Stimulated activated CD4-positive, alpha-beta T cell treated with anti-CD3 and anti-CD28 coated beads, Interleukin-4, amount 100 ng/mL, for 48 hours (primary cell): ENCODE measurements around the gene SECTM1.
"Not testable (repeated sequence)": the region's sequence is repeated elsewhere in the genome, so short reads cannot be mapped to it uniquely, and the experiment has no call there.

Experiments
- DNase-seq, 2 donors: peaks; one replicate each; pipeline ENCODE4 v3.0.0-alpha.2; 2020; ENCODE audit warnings: low read depth in 2 of 2

Gene SECTM1

GRCh38 chr17:82333279-82334171, at the start of gene SECTM1:
Gene SECTM1, minus strand, starts transcription at chr17:82333766. Its CDS starts 6,526 bp downstream, at chr17:82327240.
- no peak for DNase-seq

GRCh38 chr17:82382933-82383255, 49.3 kb upstream of the SECTM1 start:
- DNase-seq = no peak

GRCh38 chr17:82382220-82382932, 48.8 kb upstream of the SECTM1 start:
- not testable (repeated sequence) for DNase-seq

GRCh38 chr17:82381703-82382009, 48.1 kb upstream of the SECTM1 start:
- DNase-seq = not testable (repeated sequence)

- no peak for DNase-seq
Observed at GRCh38 chr17:82380860-82381702, 47.5 kb upstream of the SECTM1 start.

- no peak for DNase-seq
Observed at GRCh38 chr17:82378741-82379021, 45.1 kb upstream of the SECTM1 start.

- no peak for DNase-seq
Observed at GRCh38 chr17:82377924-82378740, 44.6 kb upstream of the SECTM1 start.

GRCh38 chr17:82377294-82377693, 43.7 kb upstream of the SECTM1 start:
- not testable (repeated sequence) for DNase-seq

- DNase-seq = no peak
Observed at GRCh38 chr17:82376042-82376730, 42.6 kb upstream of the SECTM1 start.

- no peak for DNase-seq
Observed at GRCh38 chr17:82375359-82376041, 41.9 kb upstream of the SECTM1 start.

GRCh38 chr17:82374626-82375331, 41.2 kb upstream of the SECTM1 start:
- no peak for DNase-seq

- DNase-seq = no peak
Observed at GRCh38 chr17:82373731-82374625, 40.4 kb upstream of the SECTM1 start.

- DNase-seq = not testable (repeated sequence)
Observed at GRCh38 chr17:82373072-82373452, 39.5 kb upstream of the SECTM1 start.

- no peak for DNase-seq
Observed at GRCh38 chr17:82372249-82373071, 38.9 kb upstream of the SECTM1 start.

GRCh38 chr17:82371333-82372248, 38.0 kb upstream of the SECTM1 start, which contains the start of gene UTS2R:
Gene UTS2R, plus strand, starts transcription at chr17:82371765. Its CDS starts 2,560 bp downstream, at chr17:82374325.
- DNase-seq = no peak

- DNase-seq = no peak
Observed at GRCh38 chr17:82370471-82371332, 37.1 kb upstream of the SECTM1 start.
